HG02973 (cell line): ENCODE results near the gene UGT1A1.

Source experiments
- ATAC-seq: cut with Tn5 transposase; IDR thresholded peaks from one replicate; pipeline ENCODE4 v1.9.1; 2021; ENCODE audit warnings: moderate library complexity; ENCODE audit not compliant: unreplicated experiment

UGT1A1 gene

DNA sequence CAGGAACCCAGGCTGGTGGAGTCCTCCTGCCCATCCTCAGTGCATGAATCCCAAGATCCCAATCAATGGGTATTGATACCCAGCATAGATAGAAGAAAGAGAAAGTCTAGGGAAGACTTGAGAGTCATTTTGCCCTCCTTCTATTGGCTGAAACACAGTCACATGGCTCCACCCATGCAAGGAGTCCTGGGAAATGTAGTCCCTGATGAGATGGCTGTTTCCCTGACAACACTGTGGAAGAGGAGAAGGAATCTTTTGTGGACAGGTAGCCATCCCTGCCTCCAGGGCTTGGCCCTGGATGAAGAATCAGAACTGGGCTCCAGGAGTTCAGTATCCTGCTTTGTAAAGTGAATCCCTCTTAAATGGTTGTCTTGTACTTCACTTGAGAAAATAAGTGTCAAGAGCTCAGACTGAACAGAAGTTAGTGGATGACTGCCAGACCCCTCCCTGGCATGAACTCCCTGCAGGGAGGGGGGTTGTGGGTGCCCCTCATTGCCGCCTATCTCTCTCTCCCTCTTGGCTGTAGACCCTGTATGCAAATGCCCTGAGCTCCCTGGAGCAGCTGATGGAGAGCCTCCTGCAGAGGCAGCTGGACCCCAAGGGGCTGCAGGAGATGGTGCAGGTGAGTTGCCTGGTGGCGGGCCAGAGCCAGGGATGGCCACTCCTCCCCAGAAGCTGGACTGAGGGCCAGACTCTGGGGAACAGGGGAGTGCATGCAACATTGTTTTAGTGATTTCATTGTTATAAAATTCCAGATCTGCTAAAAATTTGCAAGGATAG is 54.2 kb downstream of the UGT1A1 start:
- ATAC-seq = no peak

- no peak for ATAC-seq
Measured at GRCh38 chr2:233815861-233816260, 55.8 kb downstream of the UGT1A1 start.

- no peak for ATAC-seq
Measured at GRCh38 chr2:233816334-233816733, 56.3 kb downstream of the UGT1A1 start.

GRCh38 chr2:233816771-233817170 is 56.7 kb downstream of the UGT1A1 start:
- no peak for ATAC-seq

GRCh38 chr2:233817361-233817911 is 57.4 kb downstream of the UGT1A1 start:
- ATAC-seq = no peak

DNA sequence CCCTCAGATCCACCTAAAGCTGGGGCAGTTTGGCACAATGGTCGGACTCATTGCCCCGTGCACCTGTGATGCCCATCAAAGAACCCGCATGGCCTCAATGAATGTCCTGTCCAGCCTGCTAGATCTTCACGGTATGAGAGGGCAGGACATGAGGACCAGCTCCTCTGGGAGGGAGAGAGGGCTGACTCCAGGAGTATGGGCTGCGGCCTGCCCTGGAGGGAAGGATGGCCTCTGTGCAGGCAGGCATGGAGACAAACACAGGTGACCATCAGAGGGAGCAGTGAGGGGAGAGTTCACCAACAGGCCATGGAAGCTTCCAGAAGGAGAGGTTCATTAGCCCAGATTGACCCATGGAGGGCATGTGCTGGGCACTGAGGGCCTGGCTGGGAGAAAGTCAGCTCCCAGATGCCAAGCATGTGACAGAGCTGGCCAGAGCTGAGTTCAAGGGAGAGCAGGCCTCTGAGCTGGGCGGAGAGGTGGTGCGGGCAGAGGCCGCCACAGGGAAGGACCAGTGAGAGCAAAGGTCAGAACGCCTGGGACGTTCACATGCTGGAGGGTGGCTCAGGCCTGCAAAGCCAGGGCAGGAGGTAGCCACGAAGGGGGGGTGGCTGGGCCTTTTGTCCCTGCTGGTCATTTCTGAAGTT is 58.0 kb downstream of the UGT1A1 start:
- ATAC-seq = no peak

GRCh38 chr2:233818639-233819621 is 58.9 kb downstream of the UGT1A1 start:
- no peak for ATAC-seq

- ATAC-seq = no peak
Measured at GRCh38 chr2:233819884-233820773, 60.1 kb downstream of the UGT1A1 start.

GRCh38 chr2:233820774-233821105 is 60.7 kb downstream of the UGT1A1 start:
- no peak for ATAC-seq

DNA sequence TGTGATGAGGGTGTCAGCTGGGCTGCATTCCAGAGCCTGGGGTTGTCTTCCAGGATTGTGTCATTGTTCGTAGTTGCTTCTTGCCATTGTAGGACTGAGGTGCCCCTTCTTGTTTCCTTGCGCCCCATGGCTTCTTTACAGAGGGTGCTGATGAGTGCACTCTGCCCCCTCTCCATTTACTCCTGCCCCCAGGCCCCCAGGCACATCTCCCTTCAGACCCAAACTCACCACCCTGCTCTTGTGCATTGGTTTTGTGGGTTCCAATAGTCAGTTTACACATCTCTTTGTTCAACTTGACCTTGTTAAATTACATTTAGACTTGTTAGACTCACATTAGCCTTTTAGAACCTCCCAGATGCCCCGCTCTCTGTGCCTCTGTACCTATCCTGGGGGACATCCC is 61.1 kb downstream of the UGT1A1 start:
- no peak for ATAC-seq

DNA sequence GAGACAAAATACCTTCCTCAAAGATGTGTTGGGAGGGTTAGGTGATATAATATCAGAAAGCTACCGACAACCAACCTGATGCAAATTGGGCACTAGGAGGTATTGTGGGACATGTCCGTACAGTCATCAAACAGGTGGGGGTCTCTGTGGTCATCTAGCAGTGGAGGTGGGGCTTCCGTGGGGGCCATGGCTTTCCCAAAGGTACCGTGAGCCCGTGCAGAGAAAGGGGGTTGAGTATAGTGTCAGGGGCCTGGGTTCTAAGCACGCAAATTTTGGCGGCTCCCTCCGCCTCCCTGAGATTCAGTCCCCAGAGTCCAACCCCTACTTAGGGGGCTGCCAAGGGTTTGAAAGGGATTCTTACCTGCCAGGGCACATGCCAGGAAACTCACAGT is 61.6 kb downstream of the UGT1A1 start:
- ATAC-seq = no peak

DNA sequence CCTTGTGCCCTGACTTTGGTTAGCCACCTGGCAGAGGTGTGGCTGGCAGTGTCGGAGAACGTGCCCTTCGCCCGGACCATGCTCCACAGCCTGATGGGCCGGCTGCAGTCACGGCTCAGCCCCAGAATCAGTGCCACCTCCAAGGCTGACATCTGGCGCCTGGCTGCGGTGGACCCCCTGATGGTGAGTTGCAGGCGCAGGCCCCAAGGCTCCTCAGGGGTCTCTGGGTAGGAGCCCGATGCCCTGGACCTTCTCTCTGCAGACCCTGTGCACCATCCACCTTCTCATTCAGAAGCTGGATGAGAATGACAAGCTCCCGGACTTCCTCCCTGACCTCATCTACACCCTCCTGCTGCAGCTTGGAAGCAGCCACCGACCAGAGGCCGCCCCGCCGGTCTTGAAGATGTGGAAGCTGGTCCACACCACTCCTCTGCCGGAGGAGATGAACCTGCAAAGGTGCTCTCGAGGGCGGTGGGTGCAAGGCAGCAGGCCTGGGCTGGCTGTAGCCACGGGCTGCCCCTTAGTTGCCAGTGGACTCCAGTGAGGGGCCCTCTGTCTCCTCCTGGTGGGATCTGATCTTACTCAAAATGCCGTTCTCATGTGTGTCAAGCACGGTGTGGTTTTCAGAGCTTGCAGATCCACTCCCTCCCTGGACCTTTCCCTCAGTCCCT is 62.2 kb downstream of the UGT1A1 start:
- ATAC-seq = no peak
